HEK293T (cell line): ENCODE measurements around the gene PACRG.

Experiments
- BHLHE40 ChIP-seq: fragments of 450-650 bp; IDR thresholded peaks from 2 replicates; pipeline ENCODE4 v1.6.1; 2016; ENCODE audit warnings: mild to moderate bottlenecking, moderate library complexity, borderline replicate concordance
- ELF4 ChIP-seq: fragments of 450-650 bp; IDR thresholded peaks from 2 replicates; pipeline ENCODE4 v1.6.1; 2017; ENCODE audit warnings: antibody characterized with exemption
- FOXA1 ChIP-seq: fragments of 450-650 bp; IDR thresholded peaks from 2 replicates; pipeline ENCODE4 v1.6.1; 2016; ENCODE audit warnings: mild to moderate bottlenecking
- FOXK2 ChIP-seq: fragments of 450-650 bp; IDR thresholded peaks from 2 replicates; pipeline ENCODE4 v1.6.1; 2016; ENCODE audit warnings: mild to moderate bottlenecking
- HDGF ChIP-seq: fragments of 450-650 bp; IDR thresholded peaks from 2 replicates; pipeline ENCODE4 v1.6.1; 2017; ENCODE audit warnings: antibody characterized with exemption, borderline replicate concordance
- NFRKB ChIP-seq: fragments of 450-650 bp; IDR thresholded peaks from 2 replicates; pipeline ENCODE4 v1.6.1; 2016; ENCODE audit warnings: mild to moderate bottlenecking, moderate library complexity
- SP1 ChIP-seq: fragments of 450-650 bp; IDR thresholded peaks from 2 replicates; pipeline ENCODE4 v1.6.1; 2017
- SUZ12 ChIP-seq: fragments of 450-650 bp; IDR thresholded peaks from 2 replicates; pipeline ENCODE4 v1.6.1; 2016; ENCODE audit warnings: mild to moderate bottlenecking
- ZNF384 ChIP-seq: fragments of 450-650 bp; IDR thresholded peaks from 2 replicates; pipeline ENCODE4 v1.6.1; 2016

GRCh38 chr6:163226836-163227485 lies 499.2 kb downstream of the PACRG start:
- TF ChIP-seq SP1 (no peak), FOXK2 (no peak), BHLHE40 (no peak), NFRKB (no peak), HDGF (no peak), ELF4 (no peak), FOXA1 (no peak), ZNF384 (no peak), SUZ12 (no peak)
